Choroid plexus epithelial cell (primary cell): ENCODE measurements around the gene PPCS.

Experiments used
- DNase-seq: peaks from one replicate; pipeline ENCODE4 v3.0.0-alpha.2; 2010; ENCODE audit warnings: low read depth
- H3K4me3 ChIP-seq: 2 replicates; pipeline ENCODE4 v1.5.1; 2011; ENCODE audit warnings: low read depth, mild to moderate bottlenecking, control low read depth, low read length, moderate library complexity
- TF ChIP-seq, protein P1 (sequence below): conservative IDR thresholded peaks from 2 replicates; pipeline ENCODE4 v1.5.1; 2011; ENCODE audit warnings: low read depth, mild to moderate bottlenecking, control low read depth, inconsistent platforms, low read length, moderate library complexity

The PPCS gene

DNA sequence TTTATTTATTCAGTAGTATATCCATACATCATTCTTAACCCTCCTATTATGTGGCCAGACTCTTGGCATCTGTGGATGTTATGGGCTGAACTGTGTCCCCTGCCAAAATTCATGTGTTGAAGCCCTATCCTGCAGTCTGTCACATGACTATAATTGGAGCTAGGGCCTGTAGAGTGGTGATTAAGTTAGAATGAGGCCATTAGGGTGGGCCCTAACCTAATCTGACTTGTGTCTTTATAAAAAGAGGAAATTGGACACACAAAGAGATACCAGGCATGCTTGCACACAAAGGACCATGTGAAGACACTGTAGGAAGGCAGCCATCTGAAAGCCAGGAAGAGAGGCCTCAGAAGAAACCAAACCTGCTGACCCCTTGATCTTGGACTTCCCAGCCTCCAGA, 7.1 kb upstream of the PPCS start:
- DNase-seq: no peak
- TF ChIP-seq, protein P1, sequence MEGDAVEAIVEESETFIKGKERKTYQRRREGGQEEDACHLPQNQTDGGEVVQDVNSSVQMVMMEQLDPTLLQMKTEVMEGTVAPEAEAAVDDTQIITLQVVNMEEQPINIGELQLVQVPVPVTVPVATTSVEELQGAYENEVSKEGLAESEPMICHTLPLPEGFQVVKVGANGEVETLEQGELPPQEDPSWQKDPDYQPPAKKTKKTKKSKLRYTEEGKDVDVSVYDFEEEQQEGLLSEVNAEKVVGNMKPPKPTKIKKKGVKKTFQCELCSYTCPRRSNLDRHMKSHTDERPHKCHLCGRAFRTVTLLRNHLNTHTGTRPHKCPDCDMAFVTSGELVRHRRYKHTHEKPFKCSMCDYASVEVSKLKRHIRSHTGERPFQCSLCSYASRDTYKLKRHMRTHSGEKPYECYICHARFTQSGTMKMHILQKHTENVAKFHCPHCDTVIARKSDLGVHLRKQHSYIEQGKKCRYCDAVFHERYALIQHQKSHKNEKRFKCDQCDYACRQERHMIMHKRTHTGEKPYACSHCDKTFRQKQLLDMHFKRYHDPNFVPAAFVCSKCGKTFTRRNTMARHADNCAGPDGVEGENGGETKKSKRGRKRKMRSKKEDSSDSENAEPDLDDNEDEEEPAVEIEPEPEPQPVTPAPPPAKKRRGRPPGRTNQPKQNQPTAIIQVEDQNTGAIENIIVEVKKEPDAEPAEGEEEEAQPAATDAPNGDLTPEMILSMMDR: no peak
- no peak overlapping the region for H3K4me3 ChIP-seq

DNA sequence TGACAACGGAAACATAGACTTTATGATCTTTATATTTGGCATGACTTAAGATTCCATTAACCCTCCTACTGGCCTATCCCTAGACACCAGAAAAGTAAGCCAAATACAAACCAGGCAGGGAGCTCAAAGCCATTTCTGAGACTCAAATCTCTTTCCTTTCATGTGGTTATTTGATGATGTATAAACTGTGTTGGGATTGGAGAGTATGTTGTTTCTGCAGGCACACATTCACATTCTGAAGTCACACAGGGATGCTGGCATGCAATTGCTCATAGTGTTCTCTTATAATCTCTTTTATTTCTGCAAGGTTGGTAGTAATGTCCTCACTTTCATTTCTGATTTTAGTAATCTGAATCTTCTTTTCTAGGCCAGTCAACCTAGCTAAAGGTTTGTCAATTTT, 6.3 kb upstream of the PPCS start:
- no peak for DNase-seq
- TF ChIP-seq, protein P1: no peak

DNA sequence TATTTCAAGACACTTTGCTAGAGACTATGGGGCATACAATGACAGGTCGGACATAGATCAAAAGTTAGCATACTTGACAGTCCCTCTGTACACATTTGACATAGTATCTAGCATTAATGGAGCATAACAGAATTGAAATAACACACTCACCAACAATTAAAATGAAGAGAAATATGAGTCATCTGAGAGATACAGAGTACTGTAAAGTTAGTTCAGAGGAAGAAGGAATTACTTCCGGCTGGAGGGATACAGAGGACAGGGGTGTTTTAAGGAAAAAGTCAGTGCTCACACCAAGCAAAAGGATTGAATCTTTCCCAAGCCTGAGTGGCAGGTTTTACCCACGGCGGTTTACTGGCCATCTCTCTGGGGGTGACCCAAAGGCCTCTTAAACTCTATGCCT, 3.0 kb upstream of the PPCS start:
- TF ChIP-seq, protein P1: no peak
- H3K4me3 ChIP-seq: no peak overlapping the region
- no peak for DNase-seq

More for the DNA sequence above, 6.3 kb upstream of the PPCS start:
- no peak overlapping the region for H3K4me3 ChIP-seq

DNA sequence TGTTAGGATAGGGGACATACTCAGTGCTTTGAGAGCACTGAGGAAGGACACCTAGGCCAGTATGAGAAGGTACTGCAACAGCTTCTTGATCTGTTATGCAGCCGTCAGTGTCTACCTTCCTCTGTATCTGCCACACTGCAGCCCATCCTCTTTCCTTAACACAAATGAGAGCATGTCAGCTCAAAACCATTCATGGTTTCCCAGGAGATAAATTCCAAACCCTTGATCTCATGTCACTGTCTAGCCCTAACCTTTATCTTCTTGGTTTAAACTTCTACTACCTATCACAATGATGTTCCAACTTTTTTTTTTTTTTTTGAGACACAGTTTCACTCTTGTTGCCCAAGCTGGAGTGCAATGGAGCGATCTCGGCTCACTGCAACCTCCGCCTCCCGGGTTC, 1.9 kb upstream of the PPCS start:
- TF ChIP-seq, protein P1: no peak
- H3K4me3 ChIP-seq: no peak overlapping the region
- DNase-seq: no peak

DNA sequence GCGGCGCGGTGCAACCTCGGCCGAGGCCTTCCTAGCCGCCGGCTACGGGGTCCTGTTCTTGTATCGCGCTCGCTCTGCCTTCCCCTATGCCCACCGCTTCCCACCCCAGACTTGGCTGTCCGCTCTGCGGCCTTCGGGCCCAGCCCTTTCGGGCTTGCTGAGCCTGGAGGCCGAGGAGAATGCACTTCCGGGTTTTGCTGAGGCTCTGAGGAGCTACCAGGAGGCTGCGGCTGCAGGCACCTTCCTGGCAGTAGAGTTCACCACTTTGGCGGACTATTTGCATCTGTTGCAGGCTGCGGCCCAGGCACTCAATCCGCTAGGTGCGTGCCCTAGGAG, 379 bp downstream of the PPCS start:
- TF ChIP-seq, protein P1: no peak
- H3K4me3 ChIP-seq: peak overlapping the region; percentile 90
- peak; percentile 68 for DNase-seq

DNA sequence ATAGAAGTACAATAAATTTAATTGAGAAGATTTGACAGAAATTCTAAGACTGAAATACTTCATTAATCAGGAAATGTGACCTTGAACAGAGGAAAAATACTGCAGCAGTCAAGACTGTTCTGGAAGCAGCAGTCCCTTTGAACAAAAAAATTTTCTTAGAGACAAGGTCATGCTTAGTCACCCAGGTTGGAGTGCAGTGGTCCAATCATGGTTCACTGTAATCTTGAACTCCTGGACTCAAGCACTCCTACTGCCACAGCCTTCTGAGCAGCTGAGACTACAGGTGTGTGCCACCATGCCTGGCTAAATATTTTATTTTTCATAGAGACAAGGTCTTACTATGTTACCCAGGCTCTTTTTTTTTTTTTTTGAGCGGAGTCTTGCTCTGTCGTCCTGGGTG, 4.9 kb downstream of the PPCS start:
- TF ChIP-seq, protein P1: no peak
- no peak for DNase-seq
- H3K4me3 ChIP-seq: no peak overlapping the region

DNA sequence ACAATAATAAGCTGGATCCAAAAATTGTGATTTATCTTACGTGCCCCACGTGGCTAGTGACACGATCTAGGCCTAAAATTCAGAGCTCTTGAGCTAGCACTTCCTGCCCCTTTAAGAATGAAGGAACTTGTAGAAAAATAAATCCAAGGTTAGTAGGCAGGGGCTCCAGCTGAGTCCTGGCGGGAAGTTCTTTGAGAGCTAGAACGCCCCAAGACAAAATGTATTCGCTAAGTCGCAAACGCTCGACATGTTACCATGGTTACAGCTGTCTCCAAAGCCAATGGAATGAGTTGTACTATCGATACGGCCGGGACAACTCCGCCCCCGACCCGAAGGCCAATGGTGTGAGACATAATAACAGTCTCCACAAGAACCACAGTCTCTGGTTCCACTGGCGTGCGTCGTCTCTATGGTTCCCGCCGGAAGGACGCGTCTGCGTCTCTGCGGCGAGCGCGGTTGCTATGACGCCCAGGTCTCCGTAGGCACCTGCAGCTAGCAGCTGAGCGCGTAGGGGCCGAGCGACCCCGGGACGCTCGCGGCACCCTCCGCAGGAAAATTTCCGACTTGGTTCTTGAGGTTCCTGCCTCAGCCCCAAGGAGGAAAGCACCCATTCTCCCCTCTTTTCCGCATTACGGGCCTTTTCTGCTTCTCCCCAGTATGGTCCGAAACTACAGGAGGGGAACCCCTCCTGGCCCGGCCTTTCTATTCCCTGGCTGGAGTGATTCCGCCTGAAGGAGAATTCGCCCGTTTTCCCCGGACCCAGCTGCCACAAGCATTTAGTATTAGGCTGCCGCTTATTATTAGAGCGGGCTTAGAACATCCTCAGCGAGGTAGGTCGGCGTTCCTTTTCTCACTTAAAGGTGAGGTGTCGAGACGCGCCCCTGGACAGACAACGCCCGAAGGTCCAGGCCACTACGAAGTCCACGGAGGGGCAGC, 6.8 kb downstream of the PPCS start, which contains the start of gene CCDC30:
CCDC30 (plus strand) TSS at position 459 of the 936 bp plus-strand sequence. CDS start 17,266 bp downstream, outside the sequence.
- DNase-seq: peak; percentile 99
- H3K4me3 ChIP-seq: peak within 1 kb of the TSS; percentile 70
- TF ChIP-seq, protein P1: no peak
